SHP77 (cell line): Measurements from ENCODE around the gene OTOA.
A peak's percentile ranks its signal among the peaks of the same experiment; 100 is the strongest.
"Not testable (repeated sequence)": the region's sequence is repeated elsewhere in the genome, so short reads cannot be mapped to it uniquely, and the experiment has no call there.

ENCODE experiments used
- DNase-seq, 2 experiments: peaks; one replicate each; lab custom pipeline; 2025; lab: John Stamatoyannopoulos, UW

Gene OTOA

DNA sequence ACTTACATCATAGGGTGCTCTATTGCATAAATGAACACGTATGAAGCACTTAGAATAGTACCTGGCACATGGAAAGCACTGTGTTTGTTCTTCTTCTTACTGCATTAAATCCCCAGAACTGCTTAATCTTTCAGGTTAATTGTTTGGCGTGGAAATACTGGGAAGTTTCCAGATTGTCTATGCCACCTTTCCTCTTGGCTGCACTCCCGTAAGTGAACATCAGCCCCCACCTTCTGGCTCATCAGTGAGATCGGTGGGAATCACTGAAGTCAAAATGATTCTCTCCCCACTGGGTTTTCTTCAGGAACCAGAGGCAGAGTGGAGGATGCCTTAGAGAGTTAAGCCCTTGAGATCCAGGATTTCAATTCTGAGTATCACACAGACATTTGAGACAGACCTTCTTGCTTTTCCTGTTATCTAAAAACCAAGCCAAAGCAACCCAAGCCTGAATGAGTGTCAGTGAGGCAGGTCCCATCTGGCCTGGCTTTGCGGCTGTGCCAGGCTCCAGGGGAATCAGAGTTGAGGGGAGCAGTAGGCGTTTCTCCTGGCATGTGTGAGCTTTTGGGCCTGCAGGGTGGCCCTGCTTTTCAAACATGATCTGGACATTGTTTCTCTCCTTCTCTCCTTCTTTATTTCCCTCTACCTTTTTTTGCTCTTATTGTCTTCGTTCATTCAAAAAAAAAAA, 59.1 kb downstream of the OTOA start:
- DNase-seq: no peak

DNA sequence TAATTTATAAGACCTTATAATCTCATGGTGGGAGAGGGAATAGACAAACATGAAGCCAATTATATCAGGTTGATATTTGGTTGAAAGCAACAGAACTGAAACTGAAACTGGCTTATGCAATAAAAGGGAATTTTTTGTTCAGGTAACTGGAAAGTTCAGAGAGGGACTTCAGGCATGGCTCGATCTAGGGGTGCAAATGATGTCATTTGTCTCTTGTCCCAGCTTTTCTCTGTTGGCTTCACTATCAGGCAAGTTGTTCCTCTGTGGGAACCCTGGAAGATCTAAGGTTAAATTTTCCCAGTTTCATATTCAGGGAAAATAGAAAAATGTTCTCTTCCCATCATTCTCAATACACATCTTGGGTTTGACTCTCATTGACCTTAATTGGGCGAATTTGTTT, 59.8 kb downstream of the OTOA start:
- DNase-seq: no peak

DNA sequence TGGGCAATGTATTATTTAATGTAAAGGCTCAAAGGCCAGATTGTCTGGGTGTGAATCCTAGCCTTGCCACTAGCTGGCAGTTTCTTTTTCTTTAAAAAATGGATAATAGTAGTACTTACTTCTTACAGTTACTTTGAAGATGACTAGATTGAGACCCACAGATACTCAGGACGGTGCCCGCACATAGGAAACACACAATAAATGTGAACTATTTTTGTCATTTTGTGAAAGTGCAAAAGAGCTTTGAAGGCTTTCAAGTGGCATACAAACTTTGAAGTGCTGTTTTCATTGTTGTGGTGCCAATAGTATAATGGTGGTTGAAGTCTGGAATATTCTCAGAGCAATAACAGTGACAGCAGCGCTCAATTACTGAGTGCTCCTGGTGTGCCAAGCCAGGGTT, 63.6 kb downstream of the OTOA start:
- no peak for DNase-seq

DNA sequence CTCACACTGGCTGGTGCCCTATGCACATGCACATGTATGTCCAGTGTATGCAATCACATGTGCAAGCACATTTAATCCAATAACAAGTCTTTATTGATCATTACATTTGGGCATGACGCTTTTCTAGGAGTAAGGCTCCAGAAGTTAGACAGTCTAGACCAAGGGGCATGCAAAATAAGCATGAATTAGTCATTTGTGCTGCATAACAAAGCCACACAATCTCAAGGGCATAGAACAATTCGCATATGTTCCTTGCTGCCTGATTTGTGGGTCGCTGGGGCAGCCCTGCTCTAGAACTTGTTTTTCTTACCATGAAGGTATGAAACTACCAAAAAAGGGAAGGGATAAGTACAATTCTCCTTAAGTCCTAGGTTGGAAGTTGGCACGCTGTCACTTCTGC, 67.5 kb downstream of the OTOA start:
- DNase-seq: not testable (repeated sequence)

DNA sequence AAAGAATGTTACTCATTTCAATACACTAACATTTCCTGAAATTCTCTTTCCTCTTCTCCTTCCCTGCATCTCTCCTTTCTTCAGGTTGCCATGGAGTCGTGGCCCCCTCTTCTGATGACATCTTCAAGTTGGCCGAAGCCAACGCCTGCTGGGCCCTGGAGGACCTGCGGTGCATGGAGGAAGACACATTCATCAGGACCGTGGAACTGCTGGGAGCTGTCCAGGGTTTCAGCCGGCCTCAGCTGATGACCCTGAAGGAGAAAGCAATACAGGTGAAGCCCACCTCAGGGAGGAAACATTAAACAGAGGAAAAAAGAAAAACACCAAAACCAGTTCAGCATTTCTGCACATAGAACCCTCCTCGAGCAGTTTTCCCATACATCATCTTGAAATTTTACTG, 76.9 kb downstream of the OTOA start:
- DNase-seq: not testable (repeated sequence)

DNA sequence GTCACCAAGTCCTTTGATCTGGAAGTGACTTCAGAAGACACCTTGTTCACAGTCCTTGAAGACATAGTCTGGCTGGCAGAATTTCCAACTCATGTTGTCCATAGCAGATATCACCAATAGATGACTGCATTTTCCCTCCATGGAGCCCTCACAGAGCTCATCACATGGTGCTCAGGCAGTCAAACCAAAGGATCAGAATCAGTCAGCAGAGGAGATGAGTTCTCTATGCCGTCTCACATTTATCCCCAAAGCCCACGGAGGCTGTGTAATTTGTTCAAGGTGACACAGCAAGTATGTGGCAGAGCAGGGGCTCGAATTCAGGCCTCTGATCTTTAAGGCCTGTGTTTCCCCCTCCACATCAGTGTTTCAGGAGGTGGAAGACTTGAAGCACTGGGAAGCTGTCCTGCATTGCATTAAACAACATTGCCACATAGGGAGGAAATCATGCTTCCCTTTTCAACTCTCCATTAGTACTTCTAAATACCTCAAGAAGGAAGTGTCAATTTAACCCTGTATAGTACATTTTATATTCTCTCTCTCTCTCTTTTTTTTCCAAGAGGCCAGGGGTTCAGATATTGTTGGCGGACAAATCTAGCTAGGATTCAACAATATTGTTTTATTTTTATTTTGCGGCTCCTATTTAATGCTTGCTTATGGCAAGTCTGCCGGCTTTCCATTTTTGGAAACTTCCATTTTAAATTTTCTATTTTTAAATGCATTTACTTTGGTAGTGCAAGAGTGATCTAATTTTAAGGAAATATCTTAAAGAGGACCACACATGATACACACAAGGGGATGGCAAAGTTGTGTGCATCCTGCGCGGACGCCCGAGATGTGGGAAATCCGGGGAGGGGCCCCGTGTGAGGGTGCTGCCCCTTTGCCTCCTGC, 92.7 kb downstream of the OTOA start:
- not testable (repeated sequence) for DNase-seq

DNA sequence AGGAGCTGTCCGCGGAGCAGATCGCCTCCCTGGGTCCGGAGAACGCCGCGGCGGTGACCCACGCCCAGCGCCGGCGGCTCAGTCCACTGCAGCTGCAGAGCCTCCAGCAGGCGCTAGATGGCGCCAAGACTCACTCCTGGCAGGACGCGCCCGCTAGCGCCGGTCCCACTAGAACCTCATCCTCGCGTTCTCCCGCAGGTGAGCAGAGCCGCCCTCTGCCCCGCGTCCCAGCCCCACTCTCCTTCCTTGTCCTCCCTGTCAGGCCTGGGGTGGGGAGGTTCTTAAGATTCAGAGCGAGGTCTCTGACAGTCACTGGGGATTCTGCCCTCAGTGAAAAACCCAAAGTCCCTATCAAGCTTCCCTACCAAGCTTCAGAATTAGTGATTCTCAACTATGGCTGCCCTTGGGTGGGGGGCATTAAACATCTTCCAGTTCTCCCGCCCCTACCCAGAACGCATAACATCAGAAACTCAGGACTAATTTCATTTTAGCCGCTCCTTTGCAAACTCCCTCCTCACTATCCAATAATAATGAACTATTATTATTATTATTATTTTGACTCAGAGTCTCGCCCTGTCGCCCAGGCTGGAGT, 93.4 kb downstream of the OTOA start:
- not testable (repeated sequence) for DNase-seq

DNA sequence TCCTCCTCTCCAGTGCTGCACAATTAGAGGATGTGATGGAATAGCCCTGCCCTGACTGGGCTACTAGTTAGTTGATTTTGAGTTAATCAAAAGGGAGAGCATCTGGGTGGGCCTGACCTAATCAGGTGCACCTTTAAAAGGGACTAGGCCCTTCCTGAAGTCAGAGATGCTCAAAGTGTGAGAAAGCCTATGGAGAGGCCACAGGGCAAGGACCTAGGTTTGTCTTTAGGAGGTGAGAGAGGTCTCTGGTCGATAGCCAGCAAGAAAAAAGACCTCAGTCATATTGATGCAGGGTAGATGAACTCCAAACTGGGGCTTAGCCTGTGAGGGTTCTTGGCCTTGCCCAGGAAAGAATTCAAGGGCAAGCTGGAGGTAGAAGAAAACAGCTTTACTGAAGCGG, 104.5 kb downstream of the OTOA start:
- not testable (repeated sequence) for DNase-seq

DNA sequence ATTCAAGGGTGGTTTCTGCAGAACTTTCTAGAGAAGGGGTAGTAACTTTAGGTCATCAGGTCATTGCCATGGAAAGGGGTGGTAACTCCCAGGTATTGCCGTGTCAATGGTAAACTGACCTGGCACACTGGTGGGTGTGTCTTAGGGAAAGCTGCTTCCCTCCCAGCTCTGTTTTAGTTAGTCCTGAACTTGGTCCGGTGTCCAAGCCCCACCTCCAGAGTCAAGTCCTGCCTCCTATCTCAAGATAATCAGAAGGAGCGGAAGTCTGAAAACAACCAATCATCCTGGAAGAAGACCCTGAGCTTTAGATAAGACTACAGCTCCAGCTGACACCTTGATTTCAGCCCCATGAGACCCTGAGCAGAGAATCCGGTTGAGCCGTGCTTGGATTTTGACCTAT, 105.0 kb downstream of the OTOA start:
- DNase-seq: not testable (repeated sequence)

DNA sequence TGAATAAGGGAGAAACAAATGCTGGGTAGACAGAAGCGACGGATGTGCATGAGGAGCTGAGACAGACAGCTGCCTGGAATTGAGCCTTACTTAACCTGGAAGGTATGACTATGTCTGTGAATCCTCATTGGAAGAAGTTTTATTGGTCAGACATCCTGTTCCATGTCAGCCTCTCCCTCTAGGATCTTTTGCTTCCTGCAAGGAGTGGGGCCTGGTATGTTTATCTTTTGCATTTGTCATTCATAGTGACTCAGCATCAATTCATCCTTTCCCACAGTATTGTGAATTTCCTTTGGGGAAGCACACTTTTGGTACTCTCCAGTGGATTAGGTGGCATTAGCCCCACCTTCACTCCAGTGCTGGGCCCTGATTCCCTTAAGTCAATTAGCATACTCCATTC, 105.5 kb downstream of the OTOA start:
- DNase-seq: not testable (repeated sequence)

DNA sequence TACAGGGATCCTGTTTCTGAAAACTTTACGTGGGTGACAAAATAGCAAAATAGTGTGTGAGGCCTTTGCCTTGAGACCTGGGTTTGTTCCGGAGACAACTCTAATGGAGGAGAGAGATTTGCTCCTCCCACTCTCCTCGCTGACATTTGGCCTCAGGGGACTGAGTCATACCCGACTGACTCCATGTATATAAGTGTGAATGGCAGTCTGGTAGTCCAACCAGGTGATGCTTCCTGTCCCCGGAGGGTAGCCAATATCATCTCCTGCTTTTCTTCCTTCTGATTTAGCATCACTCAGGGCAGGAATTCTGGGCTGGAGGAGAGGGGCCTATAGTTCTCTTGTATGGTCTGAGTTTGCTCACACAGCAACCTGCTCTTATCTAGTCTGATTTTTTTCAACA, 106.8 kb downstream of the OTOA start:
- DNase-seq: not testable (repeated sequence)

DNA sequence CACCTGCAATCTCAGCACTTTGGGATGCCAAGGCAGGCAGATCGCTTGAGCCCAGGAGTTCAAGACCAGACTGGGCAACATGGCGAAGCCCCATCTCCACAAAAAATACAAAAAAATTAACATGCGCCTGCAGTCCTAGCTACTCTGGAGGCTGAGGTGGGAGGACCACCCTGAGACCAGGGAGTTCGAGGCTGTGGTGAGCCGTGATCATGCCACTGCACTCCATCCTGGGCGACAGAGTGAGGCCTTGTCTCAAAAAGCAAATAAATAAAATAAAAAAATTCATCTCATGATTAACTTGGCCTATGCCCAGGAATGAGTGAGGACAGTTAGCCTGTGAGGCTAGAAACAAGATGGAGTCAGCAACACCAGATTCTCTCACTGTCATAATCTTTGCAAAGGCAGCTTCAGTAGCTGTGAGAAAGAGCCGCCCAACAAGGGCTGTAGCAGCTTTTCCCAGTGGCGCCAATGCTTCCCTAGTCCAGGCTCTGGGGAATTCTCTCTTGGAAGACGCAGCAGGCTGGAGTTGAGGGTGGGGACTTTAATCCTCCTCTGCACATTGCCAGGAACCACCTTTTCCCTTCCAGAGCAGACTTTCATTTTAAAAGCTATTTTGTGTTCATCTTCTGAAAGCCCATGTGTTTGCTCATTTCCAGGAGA, 108.9 kb downstream of the OTOA start:
- not testable (repeated sequence) for DNase-seq

DNA sequence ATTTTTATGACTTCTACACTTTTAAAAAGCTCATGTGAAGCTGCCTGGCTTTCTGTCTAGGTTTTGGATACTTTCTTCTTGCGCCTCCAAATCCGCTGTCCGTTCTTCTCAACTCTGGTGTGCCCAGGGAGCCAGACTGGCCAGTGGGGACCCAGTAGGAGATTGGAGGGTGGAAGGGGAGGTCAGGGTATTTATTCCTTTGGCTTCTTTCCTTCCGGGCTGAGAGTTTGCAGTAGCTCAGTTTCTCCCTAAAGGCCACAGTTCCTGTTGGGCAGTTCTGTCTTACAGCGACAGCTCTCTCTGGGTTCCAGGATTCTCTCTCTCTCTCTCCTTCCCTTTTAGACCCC, 109.4 kb downstream of the OTOA start:
- not testable (repeated sequence) for DNase-seq

DNA sequence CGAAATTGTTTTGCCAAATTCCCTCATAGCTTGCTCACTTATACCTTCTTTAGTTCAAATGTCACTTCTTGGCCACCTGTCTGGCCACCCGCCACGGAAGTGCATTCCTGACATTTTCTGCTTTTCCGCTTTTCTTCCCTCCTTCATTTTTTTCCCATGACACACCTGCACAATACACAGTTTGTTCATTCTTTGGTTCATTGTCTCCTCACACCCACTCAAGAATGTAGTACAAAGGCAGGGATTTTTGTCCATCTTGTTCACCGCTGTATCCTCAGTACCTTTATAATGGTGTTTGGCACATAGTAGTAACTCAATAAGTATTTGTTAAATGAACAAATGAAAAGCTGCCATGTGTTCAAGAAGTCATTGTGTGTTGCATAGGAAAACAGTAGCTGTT, 116.8 kb downstream of the OTOA start:
- DNase-seq: not testable (repeated sequence)

DNA sequence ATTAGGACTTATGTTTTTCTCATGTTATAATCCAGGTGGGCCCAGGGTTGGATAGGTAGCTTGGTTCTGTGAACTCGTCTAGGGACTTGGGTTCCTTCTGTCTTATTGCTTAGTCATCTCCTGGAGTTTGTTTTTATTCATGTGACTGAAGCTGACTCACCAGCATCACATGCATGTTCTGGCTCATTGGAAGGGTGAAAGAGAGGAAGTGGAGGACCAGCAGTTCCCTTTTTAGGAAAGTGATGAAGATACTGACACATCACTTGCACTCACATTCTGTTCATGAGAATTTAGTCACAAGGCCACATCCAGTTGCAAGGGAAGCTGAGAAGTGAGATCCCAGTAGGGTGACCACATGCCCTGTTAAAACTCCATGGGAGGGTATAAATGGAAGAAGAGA, 126.7 kb downstream of the OTOA start:
- not testable (repeated sequence) for DNase-seq

DNA sequence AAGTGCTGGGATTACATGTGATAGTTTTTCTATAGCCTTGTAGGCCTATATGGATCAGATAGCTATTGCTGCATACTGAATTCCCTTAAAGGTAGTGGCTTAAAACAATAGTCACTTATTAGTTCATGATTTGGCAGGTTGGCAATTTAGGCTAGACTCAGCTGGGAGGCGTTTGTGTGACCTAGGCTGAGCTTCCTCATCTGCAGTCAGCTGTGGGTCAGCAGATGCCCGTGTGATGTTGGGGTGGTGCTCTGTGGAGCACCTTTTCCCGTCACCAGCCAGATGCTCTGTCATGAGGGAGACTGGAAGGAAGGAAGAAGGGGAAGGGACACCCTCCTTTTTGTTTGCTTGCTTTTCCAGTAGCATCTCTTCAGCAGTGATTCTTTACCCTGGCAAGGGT, 129.5 kb downstream of the OTOA start:
- not testable (repeated sequence) for DNase-seq

DNA sequence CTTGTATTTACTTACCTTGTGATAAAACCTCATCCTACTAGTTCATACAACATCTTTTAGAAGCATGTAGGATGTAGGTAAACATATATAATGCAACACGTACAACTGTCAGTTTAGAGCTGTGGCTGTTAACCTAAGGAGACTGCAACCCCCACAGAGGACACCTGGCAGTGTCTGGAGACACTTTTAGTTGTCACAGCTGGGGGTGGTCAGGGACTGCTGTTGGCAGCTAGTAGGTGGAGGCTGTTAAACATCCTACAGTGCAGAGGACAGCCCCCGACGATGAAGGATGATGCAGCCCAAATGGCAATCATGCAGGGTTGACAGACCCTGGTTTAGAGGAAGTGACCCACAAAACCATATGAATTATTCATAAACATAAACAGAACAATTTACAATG, 134.8 kb downstream of the OTOA start:
- not testable (repeated sequence) for DNase-seq

DNA sequence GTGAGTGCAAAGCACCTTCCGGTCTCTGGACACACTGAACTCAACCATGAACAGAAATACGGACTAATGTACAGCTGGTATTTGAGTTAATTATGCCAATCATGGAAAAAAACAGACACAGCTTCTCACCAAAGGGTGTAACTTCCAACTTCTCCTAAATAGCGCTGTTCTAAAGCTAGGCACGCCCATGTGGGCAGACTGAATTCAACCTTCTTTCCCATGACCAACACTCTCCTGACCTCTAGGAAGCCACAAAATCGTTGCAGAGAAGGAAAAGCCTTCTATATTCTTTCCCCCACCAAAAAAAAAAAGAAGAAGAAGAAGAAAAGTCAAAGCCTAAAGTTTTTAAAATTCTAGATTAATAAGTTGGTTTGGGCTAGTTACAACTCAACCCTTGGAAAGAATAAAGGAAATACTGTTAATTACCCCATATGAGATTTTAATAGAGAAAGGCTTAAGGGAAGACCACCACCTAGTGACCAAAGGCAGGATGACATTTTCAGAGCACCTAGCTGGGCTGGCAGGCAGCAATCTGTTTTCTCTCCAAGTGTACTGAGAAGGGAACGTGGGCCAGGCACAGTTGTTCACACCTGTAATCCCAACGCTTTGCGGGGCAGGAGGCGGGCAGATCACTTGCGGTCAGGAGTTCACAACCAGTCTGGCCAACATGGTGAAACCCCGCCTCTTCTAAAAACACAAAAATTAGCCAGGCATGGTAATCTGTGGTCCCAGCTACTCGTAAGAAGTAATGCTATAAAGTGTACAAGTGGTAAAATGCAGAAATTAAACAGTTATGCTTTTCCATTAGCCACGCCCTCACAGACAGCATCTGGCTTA, 138.0 kb downstream of the OTOA start:
- peak in 1 of 2 experiments; percentile 18 for DNase-seq

DNA sequence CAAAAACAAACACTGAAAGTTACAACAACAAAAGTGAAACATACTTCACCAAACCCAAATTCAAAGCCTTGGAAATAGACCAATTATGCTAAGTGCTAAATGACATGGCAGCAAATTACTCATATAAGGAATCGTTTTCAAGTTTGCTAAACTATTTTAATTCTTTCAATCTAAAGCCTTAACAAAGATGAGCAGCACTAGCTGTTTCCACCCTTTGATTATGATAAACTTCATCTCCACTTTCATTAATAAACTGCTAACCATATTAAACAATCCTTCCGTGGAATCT, 138.6 kb downstream of the OTOA start:
- DNase-seq: not testable (repeated sequence)
